GM12878 (cell line): Measurements from ENCODE around the gene ANKRD13D. TPM values are rescaled to one million over a fixed set of nuclear protein-coding genes. Genes with fewer than 3 reads are reported as not detected.

Experiments used
- ATAC-seq: fragments of 200-7000 bp; cut with Tn5 transposase; 3 replicates; pipeline ENCODE4 v1.9.1; 2020; ENCODE audit warnings: mild to moderate bottlenecking, moderate library complexity
- BruUV-seq: library from RNA; stranded (reverse); fragments of 400-500 nt; replicated peaks from 2 replicates; lab custom pipeline; 2021; lab: Mats Ljungman, UMichigan
- CTCF ChIA-PET: fragments of 300-600 bp; sonication (Branson Sonifier 250); formaldehyde crosslinking; extraction: SDS; loops from one replicate; lab custom pipeline; 2021; ENCODE audit warnings: inconsistent platforms; lab: Yijun Ruan, JAX
- POLR2A ChIA-PET: fragments of 350-600 bp; formaldehyde crosslinking; extraction: SDS; loops from one replicate; lab custom pipeline; 2021; ENCODE audit warnings: inconsistent platforms; lab: Charles Lee
- RAD21 ChIA-PET: fragments of 300-600 bp; sonication (Branson Sonifier 250); formaldehyde crosslinking; loops from one replicate; lab custom pipeline; 2023; ENCODE audit warnings: antibody characterized with exemption; ENCODE audit not compliant: unreplicated experiment; lab: Charles Lee
- SMC1A ChIA-PET: fragments of 300-600 bp; sonication (Branson Sonifier 250); formaldehyde crosslinking; loops from one replicate; lab custom pipeline; 2023; ENCODE audit not compliant: unreplicated experiment, uncharacterized antibody; lab: Charles Lee
- DNase-seq: peaks from one replicate; pipeline ENCODE4 v3.0.0-alpha.2; 2011; ENCODE audit warnings: low read depth, low spot score
- FAIRE-seq: peaks from 3 replicates; lab custom pipeline; 2011; peaks lifted over from hg19 to GRCh38; lab: Jason Lieb, UNC
- H2AFZ ChIP-seq: 2 replicates; pipeline ENCODE4 v1.6.0; 2011; ENCODE audit warnings: low read depth, low read length, control low read depth; ENCODE audit not compliant: control insufficient read depth
- H3K27ac ChIP-seq: 2 replicates; pipeline ENCODE4 v1.5.1; 2011; ENCODE audit warnings: control low read depth; ENCODE audit not compliant: control insufficient read depth, insufficient read depth
- H3K27me3 ChIP-seq, 2 experiments: replicated peaks in 1 of 2; 2 replicates each; pipeline versions ENCODE4 v1.6.0 to v1.6.1; 2011; ENCODE audit warnings: low read length in 1 of 2; ENCODE audit not compliant: control insufficient read depth in 2 of 2, insufficient read depth in 2 of 2
- H3K36me3 ChIP-seq, 2 experiments: 2 replicates each; pipeline ENCODE4 v1.5.1; 2011; ENCODE audit warnings: low read length in 1 of 2; ENCODE audit not compliant: control insufficient read depth in 2 of 2, insufficient read depth in 2 of 2
- H3K4me1 ChIP-seq: 2 replicates; pipeline ENCODE4 v1.6.1; 2011; ENCODE audit warnings: mild to moderate bottlenecking, low read length, moderate library complexity, mixed read lengths; ENCODE audit not compliant: control insufficient read depth, insufficient read depth
- H3K4me2 ChIP-seq: 2 replicates; pipeline ENCODE4 v1.6.0; 2011; ENCODE audit warnings: control low read depth; ENCODE audit not compliant: control insufficient read depth, insufficient read depth
- H3K4me3 ChIP-seq: fragments of 200-600 bp; sonication (generic); 2 replicates; pipeline ENCODE4 v1.5.1; 2016
- H3K79me2 ChIP-seq: 2 replicates; pipeline ENCODE4 v1.6.0; 2011; ENCODE audit warnings: low read length; ENCODE audit not compliant: control insufficient read depth, insufficient read depth
- H3K9ac ChIP-seq: 2 replicates; pipeline ENCODE4 v1.8.0; 2011; ENCODE audit warnings: low read length, control low read depth, mixed read lengths; ENCODE audit not compliant: control insufficient read depth, insufficient read depth
- H3K9me3 ChIP-seq: replicated peaks from 3 replicates; pipeline ENCODE4 v1.5.1; 2011; ENCODE audit warnings: mild to moderate bottlenecking, low read length; ENCODE audit not compliant: control insufficient read depth, insufficient read depth
- H4K20me1 ChIP-seq: 2 replicates; pipeline ENCODE4 v1.6.0; 2011; ENCODE audit not compliant: control insufficient read depth, insufficient read depth
- BACH1 ChIP-seq: fragments of 450-650 bp; IDR thresholded peaks from 2 replicates; pipeline ENCODE4 v1.6.1; 2017; ENCODE audit warnings: mild to moderate bottlenecking, borderline replicate concordance
- BRCA1 ChIP-seq: IDR thresholded peaks from 2 replicates; pipeline ENCODE4 v1.6.1; 2011; ENCODE audit warnings: low read depth, low read length, improper control_type of control experiment
- CHD1 ChIP-seq: IDR thresholded peaks from 2 replicates; pipeline ENCODE4 v1.6.1; 2012; ENCODE audit warnings: low read depth, low read length, improper control_type of control experiment
- CREB1 ChIP-seq: IDR thresholded peaks from 2 replicates; pipeline ENCODE4 v1.6.1; 2012; ENCODE audit warnings: low read depth, mild to moderate bottlenecking, inconsistent platforms
- EED ChIP-seq: sonication (generic); IDR thresholded peaks from 2 replicates; pipeline ENCODE4 v1.6.1; 2016; ENCODE audit warnings: antibody characterized with exemption, low read depth
- HCFC1 ChIP-seq: fragments of 150-350 bp; IDR thresholded peaks from 2 replicates; pipeline ENCODE4 v1.6.1; 2014; ENCODE audit warnings: low read length
- HDAC6 ChIP-seq: fragments of 200-600 bp; sonication (generic); IDR thresholded peaks from one replicate; pipeline ENCODE4 v1.8.0; 2017; ENCODE audit warnings: antibody characterized with exemption; ENCODE audit not compliant: unreplicated experiment
- HDGF ChIP-seq: fragments of 450-650 bp; IDR thresholded peaks from 2 replicates; pipeline ENCODE4 v1.6.1; 2016; ENCODE audit warnings: antibody characterized with exemption
- IRF3 ChIP-seq: fragments of 450-650 bp; IDR thresholded peaks from 2 replicates; pipeline ENCODE4 v1.6.1; 2014; ENCODE audit warnings: mild to moderate bottlenecking
- LARP7 ChIP-seq: fragments of 450-650 bp; IDR thresholded peaks from 2 replicates; pipeline ENCODE4 v1.6.1; 2017; ENCODE audit warnings: mild to moderate bottlenecking
- MLLT1 ChIP-seq: fragments of 450-650 bp; IDR thresholded peaks from 2 replicates; pipeline ENCODE4 v1.6.1; 2016; ENCODE audit warnings: mild to moderate bottlenecking
- PAX5 ChIP-seq: IDR thresholded peaks from 2 replicates; pipeline ENCODE4 v1.6.1; 2011; ENCODE audit warnings: low read depth, low read length, borderline replicate concordance
- POLR2A ChIP-seq: IDR thresholded peaks from 2 replicates; pipeline ENCODE4 v1.6.1; 2011; ENCODE audit warnings: low read depth, mild to moderate bottlenecking, low read length
- RUNX3 ChIP-seq: IDR thresholded peaks from 2 replicates; pipeline ENCODE4 v1.6.1; 2012; ENCODE audit warnings: low read length, inconsistent platforms
- SIN3A ChIP-seq: IDR thresholded peaks from 2 replicates; pipeline ENCODE4 v1.6.1; 2012; ENCODE audit warnings: low read depth, low read length, improper control_type of control experiment
- STAT1 ChIP-seq: fragments of 450-650 bp; conservative IDR thresholded peaks from 2 replicates; pipeline ENCODE4 v1.6.1; 2014; ENCODE audit warnings: antibody characterized with exemption, mild to moderate bottlenecking
- STAT3 ChIP-seq: IDR thresholded peaks from 2 replicates; pipeline ENCODE4 v1.6.1; 2011; ENCODE audit warnings: low read depth, low read length, improper control_type of control experiment
- YY1 ChIP-seq: IDR thresholded peaks from 2 replicates; pipeline ENCODE4 v1.6.1; 2011; ENCODE audit warnings: low read depth, mild to moderate bottlenecking, low read length
- ZNF217 ChIP-seq: fragments of 450-650 bp; IDR thresholded peaks from 2 replicates; pipeline ENCODE4 v1.6.1; 2017; ENCODE audit warnings: antibody characterized with exemption, mild to moderate bottlenecking
- ZNF24 ChIP-seq: fragments of 450-650 bp; IDR thresholded peaks from 2 replicates; pipeline ENCODE4 v1.6.1; 2017; ENCODE audit warnings: antibody characterized with exemption, mild to moderate bottlenecking
- WGBS: methylation state at CpG from one replicate; pipeline ENCODE4 v1.1.6; 2016; ENCODE audit warnings: low lambda C conversion rate; ENCODE audit not compliant: insufficient replicate concordance, insufficient coverage; ENCODE audit errors: missing lambda C conversion rate; 5-methylcytosine and 5-hydroxymethylcytosine counted together
- in situ Hi-C: fragments of 300-500 bp; cut with MboI; formaldehyde crosslinking; loops from 9 replicates; pipeline ENCODE4 v1.14.3; 2018; ENCODE audit warnings: mixed read lengths
- intact Hi-C: fragments of 100-400 bp; cut with micrococcal nuclease; formaldehyde crosslinking; loops from one replicate; pipeline ENCODE4 v1.14.2; 2022; ENCODE audit not compliant: unreplicated experiment
- polyA plus RNA-seq, 11 experiments: library from polyadenylated mRNA; depleted of rRNA in 4 of 11; unstranded in 6 of 11; stranded (reverse) in 5 of 11; fragments of >200 nt; fragmentation: Nextera tagmentation in 4 of 11; fragmentation: Illumina TruSeq in 1 of 11; extraction: Ambion mirVana in 4 of 11; extraction: Trizol in 1 of 11; gene quantifications; 1 replicate in 1 of 11; 2 replicates in 10 of 11; pipeline versions ENCODE4 v1.2.1 to v1.2.3, GENCODE V29; 2011 to 2016; ENCODE audit warnings: inconsistent platforms in 2 of 11, missing spikeins in 2 of 11, low read depth in 1 of 11
- total RNA-seq, 4 experiments: library from RNA; depleted of rRNA in 3 of 4; stranded (reverse); fragments of >200 nt in 3 of 4; fragmentation: Illumina TruSeq in 1 of 4; extraction: Trizol in 1 of 4; gene quantifications; 2 replicates each; pipeline versions ENCODE4 v1.2.1 to v1.2.3, GENCODE V29; 2013 to 2021

The ANKRD13D gene
- total and polyA plus RNA-seq, 10 of the 15 experiments (the other 5 are each of a cell fraction or from before 2014, with no cell fraction given) = 2.0 to 56.2 (median 21.4) TPM

- no peak for TF ChIP-seq CHD1
- no peak for TF ChIP-seq STAT3
- TF ChIP-seq BACH1 = peak; percentile 55; the same call in 1 of the 2 replicates
- TF ChIP-seq YY1 = peak; percentile 90
- TF ChIP-seq PAX5 = no peak
- TF ChIP-seq ZNF217 = 0 out of 2 replicates have a peak, but pooled peaks have one; percentile 21
These were observed 22.5 kb upstream of the ANKRD13D start, which contains the start of gene GRK2 (continued) for GRCh38 chr11:67266449-67267187.

- Histone ChIP-seq H3K9me3 (no peaks in the 10 kb centered on the region), H2AFZ (no peak overlapping the region; the same call in 1 of the 2 replicates), H3K4me3 (peak overlapping the region; percentile 81), H3K27me3 (no peaks in the 10 kb centered on the region), H3K4me1 (peaks cover 52% of the 10 kb centered on the region), H3K27ac (peak overlapping the region; percentile 98), H4K20me1 (no peaks in the 10 kb centered on the region), H3K79me2 (peaks cover 63% of the 10 kb centered on the region), H3K9ac (peak overlapping the region; percentile 98), H3K36me3 (peaks cover 0 to 3% of the 10 kb centered on the region in 2 experiments; a peak in 1 of 4 replicates), H3K4me2 (peak overlapping the region; percentile 100)
- ATAC-seq = peak; percentile 4
- under 1% methylated on average over 30 of the region's 30 CpGs for WGBS
- ChIA-PET CTCF (interaction anchor here (0.7 to 3.9 kb wide), 14 partner anchors 10 to 154 kb away, joined by 3 to 32 read pairs (median 4); partner anchors contain the start of genes ANKRD13D, KDM2A, POLD4 and PPP1CA), RAD21 (interaction anchor here (0.6 to 6.6 kb wide), 15 partner anchors 10 to 772 kb away, joined by 3 to 33 read pairs (median 6); partner anchors contain the start of genes ANKRD13D, KDM2A and POLD4), POLR2A (interaction anchor here (0.7 to 4.8 kb wide), 10 partner anchors 9 to 106 kb away, joined by 3 to 46 read pairs (median 7); partner anchors contain the start of genes ANKRD13D, CLCF1 and POLD4), SMC1A (interaction anchor here (0.7 to 6.1 kb wide), 11 partner anchors 10 to 115 kb away, joined by 3 to 35 read pairs (median 5); partner anchors contain the start of genes ANKRD13D and POLD4)
- intact Hi-C loops = loop anchor here (1.0 to 10.0 kb wide), 4 partner anchors 10 to 217 kb away; partner anchors contain the start of gene AIP
- FAIRE-seq = no peak
- in situ Hi-C loops = no loop called here
- TF ChIP-seq ZNF24 (no peak), EED (0 out of 2 replicates have a peak, but pooled peaks have one; percentile 18), STAT1 (0 out of 2 replicates have a peak, but pooled peaks have one; percentile 27), MLLT1 (peak; percentile 47; the same call in 1 of the 2 replicates), LARP7 (peak; percentile 22; the same call in 1 of the 2 replicates), RUNX3 (no peak), BRCA1 (no peak), CREB1 (no peak), SIN3A (peak; percentile 45), BACH1 (peak; percentile 30; the same call in 1 of the 2 replicates), POLR2A (peak; percentile 48; the same call in 1 of the 2 replicates), HDGF (peak; percentile 30; the same call in 1 of the 2 replicates), HDAC6 (no peak), IRF3 (no peak), HCFC1 (peak; percentile 5; the same call in 1 of the 2 replicates)
- no peak for DNase-seq
- TSS peak; percentile 70 for BruUV-seq
These were observed 21.7 kb upstream of the ANKRD13D start for GRCh38 chr11:67267188-67268080.
